ENCODE results near the gene SUDS3.

Gene SUDS3

GRCh38 chr12:118432812-118433545, 56.6 kb downstream of the SUDS3 start:
- intact Hi-C loops (cut with DNase I): no loop called here
- DNase-seq: no peak

- intact Hi-C loops (cut with DNase I): no loop called here
- peak in 3 of 10 donors; percentile 4 to 66 (median 11) for DNase-seq
These were observed 59.8 kb downstream of the SUDS3 start for GRCh38 chr12:118436002-118436730.

GRCh38 chr12:118436986-118437385, 60.6 kb downstream of the SUDS3 start:
- no peak for DNase-seq
- intact Hi-C loops (cut with DNase I): no loop called here

- DNase-seq: no peak
- intact Hi-C loops (cut with DNase I): no loop called here
These were observed 62.7 kb downstream of the SUDS3 start for GRCh38 chr12:118439068-118439467.

- no peak for DNase-seq
- intact Hi-C loops (cut with DNase I): no loop called here
These were observed 69.9 kb downstream of the SUDS3 start for GRCh38 chr12:118446247-118446646.

GRCh38 chr12:118447181-118447580, 70.8 kb downstream of the SUDS3 start:
- intact Hi-C loops (cut with DNase I): no loop called here

GRCh38 chr12:118448341-118448740, 72.0 kb downstream of the SUDS3 start:
- peak in 1 of 10 donors; percentile 22 for DNase-seq
- intact Hi-C loops (cut with DNase I): no loop called here

More at GRCh38 chr12:118447181-118447580, 70.8 kb downstream of the SUDS3 start:
- no peak for DNase-seq

GRCh38 chr12:118455327-118455726, 79.0 kb downstream of the SUDS3 start:
- DNase-seq: no peak
- intact Hi-C loops (cut with DNase I): no loop called here

GRCh38 chr12:118456741-118457140, 80.4 kb downstream of the SUDS3 start:
- DNase-seq: no peak
- intact Hi-C loops (cut with DNase I): no loop called here

GRCh38 chr12:118459110-118459509, 82.8 kb downstream of the SUDS3 start:
- intact Hi-C loops (cut with DNase I): no loop called here
- DNase-seq: no peak

- intact Hi-C loops (cut with DNase I): no loop called here
- no peak for DNase-seq
These were observed 87.3 kb downstream of the SUDS3 start for GRCh38 chr12:118463677-118464076.

- no peak for DNase-seq
These were observed 89.4 kb downstream of the SUDS3 start for GRCh38 chr12:118465706-118466105.

More at GRCh38 chr12:118465706-118466105, 89.4 kb downstream of the SUDS3 start:
- intact Hi-C loops (cut with DNase I): no loop called here

All from posterior cingulate gyrus (tissue), 11 donors.